ENCODE data around the gene OR7A17.

The OR7A17 gene

GRCh38 chr19:14886032-14886431, at the start of gene OR7A17:
Gene OR7A17, minus strand, starts transcription at chr19:14886132. Its CDS starts 4,777 bp downstream, at chr19:14881355.
- DNase-seq = no peak

DNA sequence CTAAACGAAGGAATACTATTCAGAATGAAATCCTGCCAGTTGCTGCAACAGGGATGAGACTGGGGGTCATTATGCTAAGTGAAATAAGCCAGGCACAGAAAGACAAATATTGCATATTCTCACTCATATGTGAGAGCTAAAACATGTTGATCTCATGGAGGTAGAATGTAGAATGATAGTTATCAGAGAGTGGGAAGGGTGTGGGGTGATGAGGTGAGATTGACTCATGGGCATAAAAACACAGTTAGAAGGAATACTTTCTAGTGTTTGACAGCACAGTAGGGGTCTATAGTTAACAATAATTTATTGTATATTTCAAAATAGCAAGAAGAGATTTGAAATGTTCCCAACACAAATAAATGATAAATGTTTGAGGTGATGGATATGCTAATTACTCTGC, 47.6 kb upstream of the OR7A17 start:
- DNase-seq = no peak

GRCh38 chr19:14916848-14917247, 30.9 kb upstream of the OR7A17 start:
- no peak for DNase-seq

DNA sequence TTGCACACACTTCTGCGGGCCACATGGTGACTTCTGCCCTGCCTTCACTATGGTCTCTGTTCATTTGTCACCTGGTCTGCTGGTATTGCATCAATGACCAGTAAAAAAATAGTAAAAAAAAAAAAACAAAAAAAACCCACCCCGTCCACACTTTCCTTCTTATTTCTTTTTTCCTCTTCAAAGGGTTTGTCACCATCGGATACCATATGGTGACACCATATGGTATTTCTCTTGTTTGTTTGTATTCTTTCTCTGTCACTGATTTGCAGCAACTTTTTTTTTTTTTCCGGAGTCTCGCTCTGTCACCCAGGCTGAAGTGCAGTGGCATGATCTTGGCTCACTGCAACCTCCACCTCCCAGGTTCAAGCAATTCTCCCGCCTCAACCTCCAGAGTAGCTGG, 29.2 kb upstream of the OR7A17 start:
- no peak for DNase-seq

DNA sequence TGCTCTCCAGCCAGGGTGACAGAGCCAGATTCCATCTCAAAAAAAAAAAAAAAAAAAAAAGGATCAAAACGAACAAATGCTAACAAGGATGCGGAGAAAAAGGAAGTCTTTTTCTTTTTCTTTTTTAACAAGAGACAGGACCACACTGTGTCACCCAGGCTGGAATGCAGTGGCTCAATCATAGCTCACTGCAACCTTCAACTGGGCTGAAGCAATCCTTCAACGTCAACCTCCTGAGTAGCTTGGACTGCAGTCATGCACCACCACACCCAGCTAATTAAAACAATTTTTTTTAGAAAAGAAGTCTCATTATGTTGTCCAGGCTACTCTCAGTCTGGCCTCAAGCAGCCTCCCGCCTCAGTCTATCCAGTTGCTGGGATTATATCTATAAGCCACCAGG, 20.8 kb upstream of the OR7A17 start:
- no peak for DNase-seq

GRCh38 chr19:14901675-14902260, 15.8 kb upstream of the OR7A17 start:
- DNase-seq = no peak

- no peak for DNase-seq
These were observed 4.9 kb upstream of the OR7A17 start for GRCh38 chr19:14890643-14891379.

DNA sequence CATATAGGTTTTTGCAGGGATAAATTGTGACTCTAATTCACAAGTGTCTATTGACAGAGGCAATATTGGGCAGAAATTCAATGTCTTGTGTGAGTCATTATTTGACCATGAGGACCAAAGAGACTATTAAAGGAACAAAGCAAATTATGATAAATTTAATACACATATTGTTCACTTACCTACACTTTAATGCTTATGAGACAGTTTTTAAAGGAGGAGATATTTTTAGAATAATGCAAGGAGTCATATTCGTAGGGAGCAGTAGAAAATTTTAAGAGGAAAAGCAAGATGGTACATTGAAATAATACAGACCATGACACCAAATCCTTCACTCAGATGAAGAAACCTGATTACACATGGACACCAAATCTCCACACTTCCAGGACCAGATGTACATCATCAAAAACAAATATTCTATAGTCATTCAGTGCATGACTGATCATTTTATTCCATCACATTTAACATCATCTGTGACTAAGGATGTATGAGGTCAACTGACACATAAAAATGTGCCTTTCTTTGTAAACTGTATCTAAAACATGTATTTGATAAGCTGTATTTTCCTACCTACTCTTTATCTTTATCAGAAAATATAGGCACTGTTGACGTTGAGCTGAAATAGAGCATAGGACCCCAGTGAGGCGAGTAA, 4.2 kb upstream of the OR7A17 start:
- DNase-seq = no peak

DNA sequence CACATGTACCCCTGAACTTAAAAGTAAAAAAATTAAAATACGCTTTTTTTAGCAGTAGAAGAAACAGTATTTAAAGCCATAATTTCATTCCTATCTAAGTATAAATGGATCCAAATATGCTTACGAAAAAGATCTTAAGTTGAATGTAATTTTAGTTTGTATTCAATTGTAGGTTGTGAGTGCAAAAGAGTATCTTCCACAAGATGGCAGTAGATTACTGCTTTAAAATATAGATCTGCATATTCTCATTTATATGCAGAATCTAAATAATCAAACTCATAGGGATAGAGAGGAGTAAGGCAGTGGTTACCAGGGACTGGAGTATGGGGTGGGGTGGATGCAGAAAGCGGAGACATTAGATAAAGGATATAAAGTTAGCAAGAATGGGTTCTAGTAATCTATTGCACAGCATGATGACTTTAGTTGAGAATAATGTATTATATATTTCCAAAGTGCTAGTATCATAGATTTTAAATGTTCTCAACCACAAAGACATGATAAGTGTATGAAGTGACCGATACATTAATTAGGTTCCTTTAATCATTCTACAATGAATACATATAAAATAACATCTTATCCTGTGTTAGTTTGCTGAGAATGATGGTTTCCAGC, 14.2 kb downstream of the OR7A17 start:
- DNase-seq = no peak

GRCh38 chr19:14868497-14868896, 17.4 kb downstream of the OR7A17 start:
- DNase-seq = no peak

GRCh38 chr19:14848822-14849221, 37.1 kb downstream of the OR7A17 start, which contains the start of gene OR7A10:
Gene OR7A10, minus strand, starts transcription at chr19:14848922. Its CDS starts 7,045 bp downstream, at chr19:14841877.
- DNase-seq = no peak

DNA sequence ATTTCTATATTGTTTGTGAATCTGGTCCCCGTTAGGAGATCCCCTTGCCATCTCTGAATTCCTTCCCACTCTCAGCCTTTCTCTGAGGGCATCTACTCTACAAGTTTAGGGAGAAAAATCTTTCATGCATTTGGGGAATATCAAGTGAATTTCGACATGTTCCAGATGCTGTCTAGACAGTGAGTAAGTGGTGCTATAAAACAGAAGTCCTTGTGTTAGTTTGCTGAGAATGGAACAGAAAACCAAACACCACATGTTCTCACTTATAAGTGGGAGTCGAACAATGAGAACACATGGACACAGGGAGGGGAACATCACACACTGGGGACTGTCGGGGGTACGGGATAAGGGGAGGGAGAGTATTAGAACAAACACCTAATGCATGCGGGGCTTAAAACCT, 42.4 kb downstream of the OR7A17 start:
- DNase-seq = no peak

GRCh38 chr19:14843169-14843568, 42.8 kb downstream of the OR7A17 start:
- no peak for DNase-seq

GRCh38 chr19:14840206-14840605, 45.7 kb downstream of the OR7A17 start:
- no peak for DNase-seq

DNA sequence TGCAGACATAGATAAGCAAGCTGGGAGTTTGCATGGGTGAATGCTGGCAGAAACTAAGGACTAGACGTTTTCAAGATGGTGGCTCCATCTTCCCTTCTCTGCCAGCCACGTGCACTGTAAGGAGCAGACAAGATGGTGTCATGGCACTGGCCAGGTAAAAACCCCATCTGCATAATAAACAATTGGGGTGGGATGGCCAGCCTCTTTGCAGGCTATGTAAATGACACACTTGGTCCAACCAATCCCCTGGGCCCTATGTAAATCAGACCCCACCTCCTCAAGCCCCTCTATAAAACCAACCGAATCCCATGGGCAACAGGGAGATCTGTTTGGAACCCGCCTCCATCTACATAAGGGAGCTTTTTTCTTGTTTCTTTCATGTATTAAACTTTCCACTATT, 48.5 kb downstream of the OR7A17 start:
- no peak for DNase-seq

GRCh38 chr19:14835011-14835410, 50.9 kb downstream of the OR7A17 start, which contains the start of the genes OR7A5 and OR7C1:
Gene OR7A5, minus strand, starts transcription at chr19:14835185. Its CDS starts 6,944 bp downstream, at chr19:14828241.
Gene OR7C1, minus strand, starts transcription at chr19:14835185. Its CDS starts 35,049 bp downstream, at chr19:14800136.
- DNase-seq = no peak

DNA sequence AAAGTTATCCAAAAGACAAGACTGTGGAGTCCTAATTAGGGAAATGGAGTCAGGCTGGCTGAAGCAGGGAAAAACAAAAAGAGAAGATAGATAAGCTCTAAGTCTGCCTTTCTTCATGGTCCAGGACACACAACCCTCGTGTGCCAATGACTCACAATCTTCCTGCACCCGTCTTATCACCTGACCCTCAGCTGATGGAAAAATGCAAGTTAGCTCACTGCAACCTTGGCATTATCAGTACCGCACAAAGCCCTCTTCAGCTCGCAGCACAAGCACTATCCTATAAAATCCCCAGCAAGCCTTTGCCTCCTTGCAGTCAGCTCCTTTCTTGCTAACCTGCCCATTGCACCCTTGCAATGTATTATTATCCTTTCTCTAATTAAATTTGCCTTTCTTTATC, 55.2 kb downstream of the OR7A17 start:
- DNase-seq = no peak
